Cerebellar nuclear complex (tissue), 1 donor: ENCODE data around the gene IQSEC3.

Experiments used
- DNase-seq, 2 experiments: peaks; one replicate each; lab custom pipeline; 2025; lab: John Stamatoyannopoulos, UW

IQSEC3 gene

DNA sequence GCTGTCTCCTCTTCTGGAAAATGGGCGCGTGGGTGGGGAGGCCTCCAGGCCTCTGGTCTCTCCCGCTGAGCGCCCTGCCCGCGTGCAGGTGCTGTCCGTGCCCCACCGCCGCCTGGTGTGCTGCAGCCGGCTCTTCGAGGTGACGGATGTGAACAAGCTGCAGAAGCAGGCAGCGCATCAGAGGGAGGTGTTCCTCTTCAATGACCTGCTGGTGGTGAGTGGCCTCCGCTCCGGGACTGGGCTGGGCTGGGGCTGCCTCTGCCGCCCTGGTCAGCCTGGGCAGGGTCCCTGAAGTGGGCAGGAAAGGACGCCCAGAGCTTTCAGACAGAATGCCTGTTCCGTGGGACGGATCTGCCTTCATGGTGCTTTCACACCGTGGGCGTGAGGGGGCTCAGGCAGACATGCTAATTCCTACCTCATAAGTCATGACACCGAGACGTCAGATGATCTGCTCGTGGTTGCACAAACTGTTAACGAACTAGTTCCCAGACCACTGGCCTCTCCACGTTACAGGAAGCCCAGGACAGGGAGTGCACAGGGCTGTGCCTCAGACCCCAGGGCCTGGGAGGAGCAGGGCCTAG lies 96.9 kb downstream of the IQSEC3 start:
- DNase-seq: no peak

DNA sequence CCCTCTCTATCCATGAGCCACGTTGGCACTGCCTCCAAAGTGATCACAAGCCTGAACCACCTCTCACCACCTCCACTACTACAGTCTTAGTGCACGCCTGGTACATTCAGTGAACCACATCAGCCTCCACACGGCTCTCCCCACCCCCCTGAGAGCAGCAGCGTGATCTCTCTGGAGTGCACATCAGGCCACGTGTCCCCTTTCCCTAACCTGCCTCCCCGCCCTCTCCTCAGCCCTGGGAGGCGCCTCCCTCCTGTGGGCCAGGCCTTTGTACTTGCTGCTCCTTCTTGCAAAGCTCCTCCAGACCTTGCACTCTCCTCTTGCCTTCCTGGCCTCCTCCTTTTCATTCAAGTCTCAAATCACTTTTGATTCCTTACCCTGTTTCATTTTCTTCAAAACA lies 97.6 kb downstream of the IQSEC3 start:
- DNase-seq: no peak

DNA sequence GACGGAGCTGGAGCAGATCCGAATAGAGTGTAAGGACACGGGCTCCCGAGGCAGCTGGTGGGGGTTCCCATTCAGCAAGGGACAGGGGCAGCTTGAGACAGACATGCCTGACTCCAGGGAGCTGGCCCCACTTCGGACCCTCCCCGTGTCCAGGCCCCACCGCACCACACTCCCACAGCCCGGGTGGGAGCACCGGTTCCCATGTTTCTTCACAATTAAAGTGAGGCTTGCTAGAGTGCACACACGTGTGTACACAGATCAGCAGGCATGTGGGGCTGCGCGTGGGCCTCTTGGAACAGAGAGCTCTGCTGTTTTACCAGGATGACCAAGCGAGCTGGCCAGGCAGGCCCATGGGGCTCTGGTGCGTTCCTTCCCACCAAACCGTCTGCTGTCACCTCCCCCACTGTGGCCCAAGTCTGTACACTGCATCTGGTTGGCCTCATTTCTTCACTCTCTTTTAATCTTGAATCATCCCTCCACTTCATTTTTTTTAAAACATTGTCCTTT lies 99.3 kb downstream of the IQSEC3 start:
- no peak for DNase-seq

DNA sequence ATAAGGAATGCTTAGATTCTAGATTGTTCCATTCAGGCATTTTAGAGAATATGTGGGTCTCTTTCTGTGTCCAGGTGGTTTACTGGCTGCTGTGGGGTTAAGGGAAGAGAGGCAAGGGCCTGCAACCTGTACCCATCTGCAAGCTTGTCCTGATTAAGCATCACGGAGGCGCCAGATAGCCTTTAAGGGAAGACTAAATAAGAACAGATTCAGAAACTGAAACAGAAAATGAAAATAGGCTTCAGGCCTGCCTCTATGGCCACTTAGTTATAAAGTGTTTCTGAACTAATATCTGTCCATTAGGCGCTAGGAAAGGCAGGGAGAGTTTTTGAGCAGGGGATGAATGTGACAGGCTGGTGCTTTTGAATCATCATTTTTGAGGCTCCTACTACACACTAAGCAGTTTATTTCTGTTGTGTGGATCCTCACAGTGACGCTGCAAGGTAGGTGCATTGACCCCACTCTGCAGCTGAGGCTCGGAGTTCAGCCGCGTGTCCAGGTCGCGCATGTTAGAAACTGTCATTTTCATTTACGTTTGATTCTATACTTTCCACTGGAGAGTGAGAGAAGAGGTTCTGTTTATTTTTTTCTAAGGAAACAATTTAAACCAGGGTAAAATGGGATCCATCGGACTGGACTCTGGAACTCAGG lies 100.0 kb downstream of the IQSEC3 start:
- no peak for DNase-seq

DNA sequence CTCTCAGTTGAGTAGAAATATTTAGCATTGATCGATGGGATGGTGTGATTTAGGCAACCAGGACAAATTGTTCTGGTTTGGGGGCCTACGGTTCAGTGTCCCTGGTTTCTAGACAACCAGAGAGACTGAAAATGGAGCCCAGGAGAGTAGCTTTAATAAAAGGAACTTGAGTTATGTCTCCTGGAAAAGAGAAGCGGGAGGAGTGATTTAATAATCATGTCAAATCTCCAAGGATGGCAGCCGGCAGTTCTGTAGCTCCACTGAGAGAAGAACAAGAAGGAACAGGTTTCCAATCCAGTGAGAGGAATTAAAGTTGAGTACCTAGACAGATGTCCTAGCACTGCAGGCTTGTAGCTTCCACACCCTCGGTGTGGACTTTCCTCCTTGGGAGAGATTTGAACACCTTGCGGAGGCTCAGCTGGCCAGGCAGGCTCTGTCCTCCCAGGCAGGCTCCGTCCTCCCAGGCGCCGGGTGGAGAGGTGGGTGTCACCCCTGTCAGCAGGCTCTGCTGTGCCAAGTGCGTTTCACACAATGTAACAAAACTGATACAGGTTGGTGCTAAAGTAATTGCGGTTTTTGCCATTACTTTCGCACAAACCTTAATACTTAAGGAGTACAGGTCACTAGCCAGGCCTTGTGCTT lies 101.5 kb downstream of the IQSEC3 start:
- no peak for DNase-seq

DNA sequence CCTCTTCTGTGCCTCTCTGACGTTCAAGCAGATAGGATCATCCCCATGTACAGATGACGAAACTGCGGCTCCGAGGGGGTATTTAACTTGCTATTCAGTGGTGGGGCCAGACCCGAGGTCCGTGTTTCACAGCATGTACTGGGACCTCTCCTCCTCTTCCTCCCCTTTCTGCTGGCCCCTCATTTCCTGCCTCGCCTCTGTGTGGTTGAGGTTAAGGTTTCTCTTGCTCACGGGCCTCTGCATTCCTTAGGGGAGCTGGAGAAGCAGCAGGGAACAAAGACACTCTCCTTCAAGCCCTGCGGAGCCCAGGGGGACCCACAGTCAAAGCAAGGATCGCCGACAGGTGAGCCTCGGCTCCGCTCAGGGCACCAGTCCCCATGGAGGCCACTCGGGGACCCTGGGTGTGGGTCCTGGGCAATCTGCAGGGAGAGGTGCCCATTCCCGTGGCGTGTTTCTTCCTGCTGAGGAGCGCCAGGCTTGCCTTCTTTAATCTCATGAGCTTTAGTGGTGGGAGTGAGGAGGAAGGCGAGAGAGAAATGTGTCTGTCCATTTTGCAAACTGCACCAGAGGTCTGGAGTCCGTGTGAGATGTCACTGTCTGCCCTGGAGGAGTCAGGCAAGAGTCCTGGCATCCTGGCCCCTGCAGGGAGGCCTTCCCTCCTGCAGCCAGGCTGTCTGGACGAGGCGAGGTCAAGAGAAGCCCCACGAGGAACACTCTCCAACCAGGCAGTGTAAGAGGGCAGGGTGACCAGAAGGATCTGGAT lies 102.4 kb downstream of the IQSEC3 start:
- DNase-seq: no peak

DNA sequence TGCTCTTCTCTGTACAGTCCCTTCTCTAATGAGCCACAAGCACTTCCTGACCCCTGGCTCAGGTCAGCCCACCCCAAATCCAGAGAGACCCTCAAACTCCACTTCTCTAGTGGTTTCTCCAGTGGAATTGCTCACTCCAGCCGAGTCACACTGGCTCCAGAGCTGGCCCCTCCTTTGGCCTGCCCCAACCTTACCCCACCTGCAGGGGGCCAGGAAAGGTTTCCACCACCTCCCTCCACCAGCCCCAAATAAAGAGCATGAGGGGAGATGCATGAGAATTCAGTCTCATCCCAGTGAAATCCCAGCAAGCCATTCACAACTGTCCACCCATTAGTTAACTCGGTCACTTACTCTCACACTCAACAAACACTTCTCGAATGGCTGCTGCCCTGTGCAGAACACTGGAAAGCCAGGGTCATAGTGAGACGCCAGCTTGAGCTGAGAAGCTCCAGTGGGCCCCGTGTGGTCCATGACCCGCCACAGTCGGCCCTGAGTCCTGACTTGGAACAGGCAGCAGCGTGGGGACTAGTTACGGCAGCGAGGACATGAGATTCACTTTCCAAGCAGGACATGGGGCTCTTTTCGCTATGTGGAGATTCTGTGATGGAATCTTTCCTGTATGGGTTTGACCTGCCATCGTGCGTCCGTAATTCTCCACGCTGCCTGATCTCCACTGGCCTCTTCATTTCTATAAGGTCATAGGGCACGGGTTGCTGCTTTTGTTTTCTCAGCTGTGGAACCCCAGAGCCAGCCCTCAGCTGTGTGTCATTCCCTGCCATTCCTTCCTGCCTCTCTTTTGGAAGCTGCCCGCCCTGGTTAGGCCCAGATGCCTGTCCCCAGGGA lies 103.2 kb downstream of the IQSEC3 start:
- DNase-seq: no peak

DNA sequence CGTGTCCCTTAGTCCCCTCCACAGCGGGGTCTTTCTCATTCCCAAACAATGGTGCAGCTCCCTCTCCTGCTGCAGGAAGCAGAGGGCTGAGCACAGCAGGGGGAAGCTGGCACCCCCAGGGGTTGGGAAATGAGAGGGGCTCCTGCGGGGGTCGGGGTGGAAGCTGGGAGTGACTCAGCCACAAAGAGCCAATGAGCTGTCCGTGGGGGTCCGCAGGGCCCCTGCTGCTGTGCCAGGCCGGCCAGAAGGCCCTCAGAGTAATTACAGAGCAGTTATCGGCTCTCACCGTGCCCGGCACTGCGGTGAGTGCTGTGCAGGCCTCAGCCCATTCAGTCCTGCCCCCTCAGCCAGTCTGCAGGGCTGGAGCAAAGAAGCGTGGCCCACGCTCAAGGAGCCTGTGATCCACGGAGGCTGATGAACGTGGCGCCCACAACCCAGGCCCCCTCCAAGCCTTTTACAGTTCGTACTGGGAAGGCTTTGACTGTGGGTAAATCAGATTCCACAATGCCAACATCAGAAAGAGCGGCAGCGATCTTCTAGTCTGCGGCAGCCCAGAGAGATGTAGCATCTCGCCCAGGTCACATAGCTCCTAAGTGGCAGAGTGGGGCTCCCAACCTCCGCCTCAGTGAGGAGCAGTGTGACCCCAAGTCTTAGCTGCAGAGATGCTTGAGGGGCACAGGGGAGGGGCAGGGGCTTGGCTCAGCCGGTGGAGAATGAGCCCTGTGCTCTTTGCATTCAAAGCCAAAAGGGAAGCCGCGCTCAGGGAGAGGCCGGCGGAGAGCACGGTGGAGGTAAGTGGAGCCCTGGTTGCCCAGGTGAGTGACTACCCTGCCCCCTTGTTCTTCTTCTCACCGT lies 104.0 kb downstream of the IQSEC3 start:
- no peak for DNase-seq

DNA sequence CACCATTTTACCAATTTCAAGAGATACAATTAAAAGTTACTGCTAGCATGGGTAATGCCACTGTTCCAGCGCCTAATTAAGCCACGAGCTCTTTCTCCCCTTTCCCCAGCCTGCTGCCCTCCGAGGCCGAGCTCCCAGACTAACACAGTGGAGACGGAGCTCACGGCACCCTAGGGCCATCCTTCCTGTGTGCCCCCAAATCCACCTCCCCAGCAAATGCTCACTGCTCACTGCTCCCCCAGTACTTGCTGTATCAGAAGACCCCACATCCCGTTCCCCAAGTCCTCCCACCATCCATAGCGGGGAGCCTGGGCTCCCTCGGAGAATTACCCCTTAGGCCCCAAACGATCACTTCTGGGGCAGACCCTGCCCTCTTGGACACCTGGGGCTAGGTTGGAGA lies 104.7 kb downstream of the IQSEC3 start:
- DNase-seq: no peak

DNA sequence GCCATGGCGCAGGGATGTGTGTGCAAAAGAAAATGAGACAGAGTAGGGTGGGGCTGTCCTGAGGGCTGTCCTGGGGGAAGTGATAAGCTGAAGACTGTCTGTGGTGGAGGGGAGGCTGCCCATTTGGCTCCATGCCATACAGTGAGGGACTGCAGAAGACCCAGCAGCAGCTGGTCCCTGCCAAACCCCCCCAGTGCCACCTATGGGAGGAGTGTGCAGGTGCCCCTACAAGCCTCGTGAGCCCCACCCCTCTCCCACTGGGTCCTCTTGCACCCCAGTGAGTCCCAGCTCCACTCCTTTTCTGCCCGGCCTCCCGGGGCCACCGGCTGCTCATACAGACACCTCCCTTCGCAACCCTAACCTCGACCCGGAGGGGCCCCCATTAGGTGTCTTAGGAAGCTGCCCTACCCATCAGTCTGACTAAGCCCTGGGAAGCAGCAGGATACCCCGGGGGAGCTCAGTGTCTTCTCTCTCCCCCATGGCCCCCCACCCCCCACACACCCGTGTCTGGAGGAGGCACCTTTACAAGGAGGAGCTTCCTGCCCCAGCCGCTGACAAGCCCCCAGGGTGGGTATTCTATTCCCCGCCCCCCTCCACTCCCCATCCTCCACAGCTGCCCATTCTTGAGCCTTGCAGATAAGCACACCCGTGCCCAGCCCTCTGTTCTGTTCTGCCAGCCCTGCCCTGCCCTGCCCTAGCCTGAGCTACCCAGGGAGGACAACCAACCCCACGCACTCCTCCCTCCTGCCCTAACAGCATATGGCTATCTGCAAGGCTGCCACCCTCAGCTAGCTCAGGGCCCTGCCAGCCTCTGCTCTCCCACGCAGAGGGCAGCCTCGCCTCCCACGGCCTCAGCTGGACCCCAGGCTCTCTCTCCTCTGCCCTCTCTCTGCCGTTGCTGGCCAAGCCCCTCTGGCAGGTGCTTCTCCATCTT lies 105.4 kb downstream of the IQSEC3 start:
- no peak for DNase-seq

DNA sequence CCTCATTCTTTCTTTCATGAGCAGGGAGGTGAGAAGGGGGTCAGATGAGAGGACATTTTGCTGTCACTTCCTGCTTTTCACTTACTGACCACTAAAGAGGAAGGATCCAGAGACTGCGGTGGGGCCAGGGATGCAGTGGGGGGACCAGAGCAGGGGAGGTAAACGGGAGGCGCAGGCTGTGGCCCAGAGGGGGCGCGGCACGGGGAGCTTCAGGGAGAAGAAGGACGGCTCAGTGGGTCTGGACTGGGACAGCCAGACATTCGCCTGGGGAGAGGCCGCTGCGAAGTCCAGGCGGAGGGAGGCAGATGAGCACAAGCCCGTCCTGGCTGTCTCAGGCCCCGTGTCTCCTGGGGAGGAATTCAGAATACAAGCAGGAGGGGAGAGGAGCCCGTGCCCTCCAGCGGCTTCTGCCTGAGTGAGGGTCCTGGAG lies 106.2 kb downstream of the IQSEC3 start:
- DNase-seq: no peak

DNA sequence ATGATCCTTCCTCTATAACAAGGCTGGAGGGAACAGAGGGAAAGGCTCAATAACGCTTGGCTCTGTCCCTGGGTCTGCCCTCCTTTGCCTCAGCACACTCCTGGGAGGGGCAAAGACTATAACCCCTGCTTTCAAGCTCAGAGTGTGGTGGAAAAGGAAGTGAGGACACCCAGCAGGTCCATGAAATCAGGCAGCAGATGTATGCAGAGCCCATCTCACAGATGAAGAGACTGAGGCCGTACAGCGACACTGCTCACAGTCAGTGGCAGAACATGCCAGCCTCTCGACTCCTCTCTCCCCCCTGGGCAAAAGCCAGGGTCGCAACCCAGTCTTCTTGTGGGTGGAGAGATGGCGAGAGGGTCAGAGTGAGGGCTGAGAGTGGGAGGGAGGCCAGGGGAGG lies 107.6 kb downstream of the IQSEC3 start:
- DNase-seq: no peak

DNA sequence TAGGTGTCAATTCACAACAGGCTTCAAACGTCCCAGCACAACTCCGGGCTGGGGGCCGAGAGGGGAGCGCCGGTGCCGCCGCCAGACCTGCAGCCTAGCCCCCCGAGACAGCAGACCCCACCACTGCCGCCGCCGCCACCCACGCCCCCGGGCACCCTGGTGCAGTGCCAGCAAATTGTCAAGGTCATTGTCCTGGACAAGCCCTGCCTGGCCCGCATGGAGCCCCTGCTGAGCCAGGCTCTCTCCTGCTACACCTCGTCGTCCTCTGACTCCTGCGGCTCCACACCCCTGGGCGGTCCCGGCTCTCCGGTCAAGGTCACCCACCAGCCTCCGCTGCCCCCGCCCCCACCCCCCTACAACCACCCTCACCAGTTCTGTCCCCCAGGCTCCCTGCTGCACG lies 108.0 kb downstream of the IQSEC3 start:
- DNase-seq: no peak

DNA sequence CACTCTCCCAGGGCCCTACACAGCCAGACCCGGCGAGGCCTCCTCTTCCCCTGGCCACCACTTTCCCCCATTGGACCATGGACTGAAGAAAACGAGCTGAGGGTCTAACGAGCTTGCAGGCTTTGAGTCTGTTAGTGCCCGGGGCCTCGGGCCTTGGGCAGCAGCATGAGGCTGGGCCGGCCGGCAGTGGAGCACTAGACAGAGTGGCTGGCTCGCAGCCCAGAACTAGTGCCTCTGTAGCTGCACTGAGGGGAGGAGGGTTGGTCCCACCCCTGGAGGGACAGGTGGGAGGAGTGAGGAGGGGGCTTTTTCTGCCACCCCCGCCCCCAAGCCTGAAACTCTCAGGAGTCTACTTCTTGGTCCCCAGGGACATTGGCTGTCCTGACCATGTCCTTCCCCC lies 108.7 kb downstream of the IQSEC3 start:
- no peak for DNase-seq

DNA sequence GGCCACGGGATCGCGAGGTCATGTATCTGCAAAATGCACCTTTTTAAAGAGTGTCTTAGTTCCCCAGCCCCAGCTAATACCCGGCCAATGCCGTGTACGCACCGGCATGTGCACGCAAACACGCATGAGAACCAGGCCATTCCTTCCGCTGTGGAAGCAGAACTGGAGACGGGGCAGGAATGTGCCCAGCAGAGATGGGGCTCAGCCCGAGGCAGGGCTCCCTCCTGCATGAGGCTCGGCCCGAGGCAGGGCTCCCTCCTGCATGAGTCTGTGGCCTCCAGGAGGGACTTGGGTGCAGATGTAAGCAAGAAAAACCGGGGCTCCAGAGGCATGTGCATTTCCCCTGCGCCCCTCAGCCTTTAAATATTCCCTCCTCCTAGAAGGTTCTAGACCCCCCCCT lies 109.2 kb downstream of the IQSEC3 start:
- DNase-seq: no peak

DNA sequence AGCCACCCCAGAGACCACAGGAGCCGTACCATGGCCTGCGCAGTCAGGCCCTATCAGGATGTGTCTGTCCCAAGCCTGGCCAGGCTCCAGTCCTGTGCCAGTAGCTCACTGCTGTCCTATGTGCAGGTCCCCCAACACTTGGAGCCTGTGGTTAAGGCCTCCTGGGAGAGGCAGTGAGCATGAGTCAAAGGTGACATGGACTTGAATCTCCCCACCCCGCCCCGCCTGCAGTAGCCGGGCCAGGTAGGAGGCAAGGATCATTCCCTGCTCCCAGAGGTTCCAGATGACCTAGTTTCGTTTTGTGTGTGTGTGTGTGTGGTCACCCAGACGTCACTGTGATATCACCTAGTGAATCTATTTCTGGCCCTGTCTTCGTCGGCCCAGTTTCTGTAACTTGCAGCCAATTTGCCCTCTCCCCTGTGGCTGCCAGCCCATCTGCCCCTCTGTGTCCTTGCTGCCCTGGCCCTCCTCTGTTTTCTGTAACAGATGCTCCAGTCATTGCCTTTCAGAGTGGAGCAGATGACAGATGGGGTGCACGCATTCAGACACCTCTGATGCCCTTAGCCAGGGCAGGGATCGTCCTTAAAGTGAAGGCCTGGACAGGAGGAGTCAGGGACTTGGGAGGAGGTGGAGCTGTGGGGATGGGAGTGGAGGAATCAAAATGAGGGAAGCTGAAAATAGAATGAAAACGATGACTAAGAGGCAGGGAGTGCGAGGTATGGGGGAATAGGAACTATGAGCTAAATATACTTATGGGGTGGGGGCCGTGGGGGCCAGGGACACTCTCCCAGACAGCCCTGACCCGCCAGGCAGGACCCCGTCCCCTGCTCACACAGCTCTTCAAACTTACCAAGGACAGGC lies 110.0 kb downstream of the IQSEC3 start:
- peak; percentile 34 to 43 for DNase-seq

DNA sequence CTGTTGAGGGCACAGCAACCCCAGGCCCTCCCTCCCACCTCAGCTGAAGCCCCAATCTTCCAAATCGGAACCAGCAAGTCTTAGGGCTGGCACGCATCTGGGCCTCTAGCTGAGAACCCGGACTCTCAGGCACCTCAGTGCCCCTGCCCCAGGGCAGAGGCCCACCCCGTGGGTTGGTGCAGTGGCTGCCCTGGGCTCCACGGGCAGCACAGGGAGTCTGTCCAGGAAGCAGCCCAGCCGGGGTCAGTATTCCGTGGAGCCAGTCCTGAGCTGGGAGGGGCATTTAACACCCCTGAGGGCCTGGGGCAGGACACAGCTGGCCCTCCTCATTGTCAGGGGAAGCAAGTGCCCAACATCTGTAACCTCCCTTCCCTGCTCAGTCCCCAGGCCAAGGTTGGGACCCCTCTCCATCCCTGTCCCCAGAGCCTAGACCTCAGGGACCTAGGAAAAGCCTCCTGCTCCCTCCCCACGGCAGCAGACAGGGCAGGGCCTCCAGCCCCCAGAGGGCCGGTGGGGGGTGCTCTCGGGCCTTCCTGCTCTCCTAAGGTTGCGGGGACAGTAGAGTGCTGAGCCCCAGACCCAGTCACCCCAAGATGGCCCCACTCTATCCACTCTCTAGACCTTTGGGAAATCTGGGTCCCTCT lies 110.9 kb downstream of the IQSEC3 start:
- no peak for DNase-seq
